HAP-1 (cell line): ENCODE data around the gene CTNNA2.

Experiments used
- DNase-seq, 2 experiments: peaks; one replicate each; pipeline ENCODE4 v3.0.0-alpha.2; 2016 to 2020; ENCODE audit warnings: low spot score in 2 of 2
- H3K27me3 ChIP-seq: fragments of 250-450 bp; sonication (Bioruptor Pico); 2 replicates; pipeline ENCODE4 v1.5.1; 2020; ENCODE audit warnings: low read depth, mild to moderate bottlenecking, moderate library complexity
- H3K36me3 ChIP-seq: fragments of 250-450 bp; sonication (Bioruptor Pico); replicated peaks from 2 replicates; pipeline ENCODE4 v1.5.1; 2020; ENCODE audit warnings: mild to moderate bottlenecking
- H3K4me1 ChIP-seq: fragments of 250-450 bp; sonication (Bioruptor Pico); 2 replicates; pipeline ENCODE4 v1.5.1; 2020; ENCODE audit warnings: mild to moderate bottlenecking
- H3K4me3 ChIP-seq: fragments of 250-450 bp; sonication (Bioruptor Pico); 2 replicates; pipeline ENCODE4 v1.5.1; 2020; ENCODE audit warnings: mild to moderate bottlenecking, moderate library complexity
- H3K9me3 ChIP-seq: fragments of 250-450 bp; sonication (Bioruptor Pico); 2 replicates; pipeline ENCODE4 v1.5.1; 2020; ENCODE audit warnings: mild to moderate bottlenecking, moderate library complexity
- in situ Hi-C: fragments of 300-500 bp; cut with MboI; formaldehyde crosslinking; loops from 3 replicates; pipeline ENCODE4 v1.14.3; 2020; ENCODE audit warnings: low sequenced_read_pairs, inconsistent platforms, mixed read lengths

The CTNNA2 gene

GRCh38 chr2:80330527-80331450, 817.9 kb downstream of the CTNNA2 start:
- Histone ChIP-seq H3K36me3 (no peaks in the 10 kb centered on the region), H3K4me1 (no peaks in the 10 kb centered on the region), H3K4me3 (no peak overlapping the region), H3K9me3 (no peaks in the 10 kb centered on the region), H3K27me3 (no peaks in the 10 kb centered on the region)
- in situ Hi-C loops = no loop called here
- no peak for DNase-seq

GRCh38 chr2:80333886-80334285, 821.0 kb downstream of the CTNNA2 start:
- no peak for DNase-seq
- in situ Hi-C loops = no loop called here

GRCh38 chr2:80335411-80335810, 822.6 kb downstream of the CTNNA2 start:
- DNase-seq = no peak
- Histone ChIP-seq H3K36me3 (no peaks in the 10 kb centered on the region), H3K4me1 (no peaks in the 10 kb centered on the region), H3K4me3 (no peak overlapping the region), H3K27me3 (no peaks in the 10 kb centered on the region), H3K9me3 (no peaks in the 10 kb centered on the region)
- in situ Hi-C loops = no loop called here

More at GRCh38 chr2:80333886-80334285, 821.0 kb downstream of the CTNNA2 start:
- no peak overlapping the region for H3K4me3 ChIP-seq
- no peaks in the 10 kb centered on the region for H3K9me3 ChIP-seq
- H3K4me1 ChIP-seq = no peaks in the 10 kb centered on the region
- H3K36me3 ChIP-seq = no peaks in the 10 kb centered on the region
- no peaks in the 10 kb centered on the region for H3K27me3 ChIP-seq

GRCh38 chr2:80338794-80339193, 825.9 kb downstream of the CTNNA2 start:
- Histone ChIP-seq H3K4me1 (no peaks in the 10 kb centered on the region), H3K4me3 (no peak overlapping the region), H3K27me3 (no peaks in the 10 kb centered on the region), H3K36me3 (no peaks in the 10 kb centered on the region), H3K9me3 (no peaks in the 10 kb centered on the region)
- in situ Hi-C loops = no loop called here
- DNase-seq = no peak

- H3K4me1 ChIP-seq = no peaks in the 10 kb centered on the region
- in situ Hi-C loops = no loop called here
- H3K9me3 ChIP-seq = no peaks in the 10 kb centered on the region
- H3K4me3 ChIP-seq = no peak overlapping the region
- H3K27me3 ChIP-seq = no peaks in the 10 kb centered on the region
- DNase-seq = no peak
- H3K36me3 ChIP-seq = no peaks in the 10 kb centered on the region
These were observed 827.2 kb downstream of the CTNNA2 start for GRCh38 chr2:80340022-80340421.

- Histone ChIP-seq H3K4me1 (no peaks in the 10 kb centered on the region), H3K9me3 (no peaks in the 10 kb centered on the region), H3K27me3 (no peaks in the 10 kb centered on the region), H3K36me3 (no peaks in the 10 kb centered on the region), H3K4me3 (no peak overlapping the region)
- no peak for DNase-seq
- in situ Hi-C loops = no loop called here
These were observed 835.2 kb downstream of the CTNNA2 start for GRCh38 chr2:80348078-80348477.

- Histone ChIP-seq H3K36me3 (no peaks in the 10 kb centered on the region), H3K9me3 (no peaks in the 10 kb centered on the region), H3K4me1 (no peaks in the 10 kb centered on the region), H3K27me3 (no peaks in the 10 kb centered on the region), H3K4me3 (no peak overlapping the region)
- in situ Hi-C loops = no loop called here
- no peak for DNase-seq
These were observed 836.1 kb downstream of the CTNNA2 start for GRCh38 chr2:80348953-80349352.

GRCh38 chr2:80351231-80351630, 838.4 kb downstream of the CTNNA2 start:
- in situ Hi-C loops = no loop called here
- H3K9me3 ChIP-seq = no peaks in the 10 kb centered on the region
- no peaks in the 10 kb centered on the region for H3K36me3 ChIP-seq
- DNase-seq = no peak
- no peaks in the 10 kb centered on the region for H3K27me3 ChIP-seq
- H3K4me1 ChIP-seq = no peaks in the 10 kb centered on the region
- H3K4me3 ChIP-seq = no peak overlapping the region

GRCh38 chr2:80354858-80355257, 842.0 kb downstream of the CTNNA2 start:
- in situ Hi-C loops = no loop called here
- H3K4me1 ChIP-seq = no peaks in the 10 kb centered on the region
- no peaks in the 10 kb centered on the region for H3K27me3 ChIP-seq
- DNase-seq = no peak
- H3K36me3 ChIP-seq = no peaks in the 10 kb centered on the region
- H3K9me3 ChIP-seq = no peaks in the 10 kb centered on the region
- no peak overlapping the region for H3K4me3 ChIP-seq

GRCh38 chr2:80361904-80362303, 849.1 kb downstream of the CTNNA2 start:
- H3K4me3 ChIP-seq = no peak overlapping the region
- H3K27me3 ChIP-seq = no peaks in the 10 kb centered on the region
- no peaks in the 10 kb centered on the region for H3K36me3 ChIP-seq
- in situ Hi-C loops = no loop called here
- no peaks in the 10 kb centered on the region for H3K4me1 ChIP-seq
- DNase-seq = no peak
- H3K9me3 ChIP-seq = no peaks in the 10 kb centered on the region

GRCh38 chr2:80363330-80363729, 850.5 kb downstream of the CTNNA2 start:
- in situ Hi-C loops = no loop called here
- Histone ChIP-seq H3K9me3 (no peaks in the 10 kb centered on the region), H3K27me3 (no peaks in the 10 kb centered on the region), H3K4me3 (no peak overlapping the region), H3K4me1 (no peaks in the 10 kb centered on the region), H3K36me3 (no peaks in the 10 kb centered on the region)
- DNase-seq = no peak

GRCh38 chr2:80363791-80364349, 851.0 kb downstream of the CTNNA2 start:
- Histone ChIP-seq H3K27me3 (no peaks in the 10 kb centered on the region), H3K4me3 (no peak overlapping the region), H3K4me1 (no peaks in the 10 kb centered on the region), H3K36me3 (no peaks in the 10 kb centered on the region), H3K9me3 (no peaks in the 10 kb centered on the region)
- in situ Hi-C loops = no loop called here
- DNase-seq = no peak

- no peaks in the 10 kb centered on the region for H3K9me3 ChIP-seq
- H3K4me3 ChIP-seq = no peak overlapping the region
- H3K36me3 ChIP-seq = no peaks in the 10 kb centered on the region
- H3K4me1 ChIP-seq = no peaks in the 10 kb centered on the region
- H3K27me3 ChIP-seq = no peaks in the 10 kb centered on the region
- no peak for DNase-seq
- in situ Hi-C loops = no loop called here
These were observed 851.8 kb downstream of the CTNNA2 start for GRCh38 chr2:80364524-80365212.

GRCh38 chr2:80365762-80366161, 852.9 kb downstream of the CTNNA2 start:
- no peaks in the 10 kb centered on the region; the same call in 1 of the 2 replicates for H3K4me1 ChIP-seq
- DNase-seq = no peak
- in situ Hi-C loops = no loop called here

More at GRCh38 chr2:80365762-80366161, 852.9 kb downstream of the CTNNA2 start:
- Histone ChIP-seq H3K27me3 (no peaks in the 10 kb centered on the region), H3K9me3 (no peaks in the 10 kb centered on the region), H3K36me3 (no peaks in the 10 kb centered on the region), H3K4me3 (no peak overlapping the region)
